ENCODE measurements around the gene INPP5A.

GRCh38 chr10:132652446-132652845, 114.9 kb downstream of the INPP5A start:
- TF ChIP-seq CTCF (conservative IDR thresholded peaks at IDR 0.05) (no peak), ZFX (IDR thresholded peaks at IDR 0.05) (no peak)
